Heart left ventricle (tissue), 13 donors: ENCODE results near the gene C16orf89.
"Not testable (repeated sequence)": the region's sequence is repeated elsewhere in the genome, so short reads cannot be mapped to it uniquely, and the experiment has no call there.

Source experiments
- POLR2A ChIP-seq, 2 donors: fragments of 450-650 bp; IDR thresholded peaks; one replicate each; pipeline ENCODE4 v1.6.1; 2017; ENCODE audit warnings: antibody characterized with exemption in 2 of 2, mild to moderate bottlenecking in 2 of 2, moderate library complexity in 2 of 2
- TF ChIP-seq, protein P1 (sequence below), 12 donors: fragments of 200-600 bp; sonication (generic) in 4 of 12; IDR thresholded peaks; one replicate each; pipeline versions ENCODE4 v1.5.0 to v1.8.0; 2018 to 2022; ENCODE audit warnings: antibody characterized with exemption in 12 of 12, mild to moderate bottlenecking in 5 of 12
- donor health status: ischemic (EF 13 %, LVEDD 7.1; RV severe dilation, severe dysfunction).
- donor health status: DM: no; HTN: yes; CAD: no.
- donor health status: DM: no; HTN: no; CAD: no.
- donor health status: ischemic (EF 25% LVEDD 6.9; RV normal size, moderate dysfunction).
- donor health status: ischemic (EF 25% LVEDD 5.7; RV mildly dilated, moderate dysfunction).
- donor health status: ischemic (EF 35%, LVEDD 5.7; RV mildly dilated, moderate dysfunction).
- donor health status: nonischemic (EF 11% LVEDD 7.7; RV severe dilation, severe dysfunction).
- donor health status: DM: yes; HTN: yes; CAD: no.
- donor health status: PGD.
- donor health status: ischemic (EF 29% LVEDD 5.4; RV normal size, mild dysfunction).
- donor health status: nonischemic (EF 23%, LVEDD 6.1; RV moderate dilation, normal function).

- TF ChIP-seq, protein P1, sequence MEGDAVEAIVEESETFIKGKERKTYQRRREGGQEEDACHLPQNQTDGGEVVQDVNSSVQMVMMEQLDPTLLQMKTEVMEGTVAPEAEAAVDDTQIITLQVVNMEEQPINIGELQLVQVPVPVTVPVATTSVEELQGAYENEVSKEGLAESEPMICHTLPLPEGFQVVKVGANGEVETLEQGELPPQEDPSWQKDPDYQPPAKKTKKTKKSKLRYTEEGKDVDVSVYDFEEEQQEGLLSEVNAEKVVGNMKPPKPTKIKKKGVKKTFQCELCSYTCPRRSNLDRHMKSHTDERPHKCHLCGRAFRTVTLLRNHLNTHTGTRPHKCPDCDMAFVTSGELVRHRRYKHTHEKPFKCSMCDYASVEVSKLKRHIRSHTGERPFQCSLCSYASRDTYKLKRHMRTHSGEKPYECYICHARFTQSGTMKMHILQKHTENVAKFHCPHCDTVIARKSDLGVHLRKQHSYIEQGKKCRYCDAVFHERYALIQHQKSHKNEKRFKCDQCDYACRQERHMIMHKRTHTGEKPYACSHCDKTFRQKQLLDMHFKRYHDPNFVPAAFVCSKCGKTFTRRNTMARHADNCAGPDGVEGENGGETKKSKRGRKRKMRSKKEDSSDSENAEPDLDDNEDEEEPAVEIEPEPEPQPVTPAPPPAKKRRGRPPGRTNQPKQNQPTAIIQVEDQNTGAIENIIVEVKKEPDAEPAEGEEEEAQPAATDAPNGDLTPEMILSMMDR (IDR thresholded peaks at IDR 0.05), result not testable (repeated sequence)
- not testable (repeated sequence) for TF ChIP-seq POLR2A (IDR thresholded peaks at IDR 0.05)
Observed at GRCh38 chr16:5096437-5097060, 30.8 kb upstream of the C16orf89 start.
